ENCODE measurements around the gene CSHL1. TPM values are rescaled to one million over a fixed set of nuclear protein-coding genes. Genes with fewer than 3 reads are reported as not detected.
"Not testable (repeated sequence)": the region's sequence is repeated elsewhere in the genome, so short reads cannot be mapped to it uniquely, and the experiment has no call there.

Gene CSHL1
- total RNA-seq, 2 donors from 2014 or later, result not detected

- ATAC-seq, result peak; percentile 61
- DNase-seq, result not testable (repeated sequence)
Observed at GRCh38 chr17:63903787-63904201, 7.3 kb downstream of the CSHL1 start.

GRCh38 chr17:63901971-63902370, 9.1 kb downstream of the CSHL1 start:
- DNase-seq; intact Hi-C loops (cut with DNase I, micrococcal nuclease); ATAC-seq: not testable (repeated sequence)

More at GRCh38 chr17:63903787-63904201, 7.3 kb downstream of the CSHL1 start:
- intact Hi-C loops (cut with DNase I, micrococcal nuclease), result not testable (repeated sequence)

- intact Hi-C loops (cut with DNase I, micrococcal nuclease); ATAC-seq; DNase-seq: not testable (repeated sequence)
Observed at GRCh38 chr17:63898899-63899798, 11.9 kb downstream of the CSHL1 start.

- DNase-seq; intact Hi-C loops (cut with DNase I, micrococcal nuclease); ATAC-seq: not testable (repeated sequence)
Observed at GRCh38 chr17:63896524-63897354, 14.3 kb downstream of the CSHL1 start, which contains the start of gene CSH1. Gene CSH1, minus strand, starts transcription at chr17:63896574. Its CDS starts 63 bp downstream, at chr17:63896511.

GRCh38 chr17:63894821-63895220, 16.2 kb downstream of the CSHL1 start:
- intact Hi-C loops (cut with DNase I, micrococcal nuclease); DNase-seq; ATAC-seq: not testable (repeated sequence)

- ATAC-seq; DNase-seq; intact Hi-C loops (cut with DNase I, micrococcal nuclease): not testable (repeated sequence)
Observed at GRCh38 chr17:63894021-63894420, 17.0 kb downstream of the CSHL1 start.

GRCh38 chr17:63892316-63893037, 18.6 kb downstream of the CSHL1 start:
- intact Hi-C loops (cut with DNase I, micrococcal nuclease); ATAC-seq; DNase-seq: not testable (repeated sequence)

GRCh38 chr17:63889026-63889848, 21.8 kb downstream of the CSHL1 start:
- ATAC-seq, result peak; percentile 57
- intact Hi-C loops (cut with DNase I, micrococcal nuclease); DNase-seq: not testable (repeated sequence)

GRCh38 chr17:63885119-63885518, 25.9 kb downstream of the CSHL1 start:
- intact Hi-C loops (cut with DNase I, micrococcal nuclease); ATAC-seq; DNase-seq: not testable (repeated sequence)

GRCh38 chr17:63882626-63883126, 28.4 kb downstream of the CSHL1 start:
- intact Hi-C loops (cut with DNase I, micrococcal nuclease); DNase-seq; ATAC-seq: not testable (repeated sequence)

GRCh38 chr17:63881935-63882601, 29.0 kb downstream of the CSHL1 start, which contains the start of gene GH2:
Gene GH2, minus strand, starts transcription at chr17:63881944. Its CDS starts 143 bp downstream, at chr17:63881801.
- ATAC-seq, result peak; percentile 70
- peak; percentile 32 to 44 for DNase-seq
- intact Hi-C loops (cut with DNase I, micrococcal nuclease), result no loop called here

- ATAC-seq; DNase-seq; intact Hi-C loops (cut with DNase I, micrococcal nuclease): not testable (repeated sequence)
Observed at GRCh38 chr17:63881337-63881736, 29.7 kb downstream of the CSHL1 start.

GRCh38 chr17:63880706-63881105, 30.4 kb downstream of the CSHL1 start:
- intact Hi-C loops (cut with DNase I, micrococcal nuclease), result no loop called here
- no peak for DNase-seq
- no peak for ATAC-seq

GRCh38 chr17:63878413-63878812, 32.6 kb downstream of the CSHL1 start:
- DNase-seq; ATAC-seq; intact Hi-C loops (cut with DNase I, micrococcal nuclease): not testable (repeated sequence)

- ATAC-seq; DNase-seq; intact Hi-C loops (cut with DNase I, micrococcal nuclease): not testable (repeated sequence)
Observed at GRCh38 chr17:63874693-63875092, 36.4 kb downstream of the CSHL1 start.

- ATAC-seq; intact Hi-C loops (cut with DNase I, micrococcal nuclease); DNase-seq: not testable (repeated sequence)
Observed at GRCh38 chr17:63874061-63874626, 36.9 kb downstream of the CSHL1 start.
